Left forelimb (tissue), 1 donor: ENCODE data around the gene KCNK1.

ENCODE experiments used
- DNase-seq: peaks from one replicate; pipeline ENCODE4 v3.0.0-alpha.2; 2018; ENCODE audit warnings: low spot score

Gene KCNK1

GRCh38 chr1:233704898-233705723 is 91.2 kb downstream of the KCNK1 start:
- no peak for DNase-seq

- DNase-seq = no peak
Observed at GRCh38 chr1:233707153-233707879, 93.4 kb downstream of the KCNK1 start.

GRCh38 chr1:233707880-233708815 is 94.2 kb downstream of the KCNK1 start:
- no peak for DNase-seq

GRCh38 chr1:233710031-233710430 is 96.1 kb downstream of the KCNK1 start:
- no peak for DNase-seq

- no peak for DNase-seq
Observed at GRCh38 chr1:233710507-233710906, 96.6 kb downstream of the KCNK1 start.

- no peak for DNase-seq
Observed at GRCh38 chr1:233714631-233715217, 100.8 kb downstream of the KCNK1 start.

GRCh38 chr1:233718057-233718456 is 104.2 kb downstream of the KCNK1 start:
- no peak for DNase-seq

GRCh38 chr1:233719655-233720341 is 105.9 kb downstream of the KCNK1 start:
- DNase-seq = no peak

- DNase-seq = no peak
Observed at GRCh38 chr1:233721004-233721595, 107.2 kb downstream of the KCNK1 start.
